Endothelial cell of umbilical vein (primary cell): Measurements from ENCODE around the gene EVX1. TPM values are rescaled to one million over a fixed set of nuclear protein-coding genes. Genes with fewer than 3 reads are reported as not detected.

Source experiments
- BruUV-seq: library from RNA; stranded (reverse); fragments of 400-500 nt; replicated peaks from 2 replicates; lab custom pipeline; 2021; lab: Mats Ljungman, UMichigan
- CTCF ChIA-PET: fragments of 300-600, 350-600 bp; sonication (Branson Sonifier 250); formaldehyde crosslinking; loops from one replicate; lab custom pipeline; 2021; ENCODE audit warnings: antibody characterized with exemption, inconsistent platforms; lab: Charles Lee
- POLR2A ChIA-PET: fragments of 300-600, 350-600 bp; sonication (Branson Sonifier 250); formaldehyde crosslinking; loops from one replicate; lab custom pipeline; 2021; ENCODE audit warnings: antibody characterized with exemption, inconsistent platforms; lab: Charles Lee
- DNase-seq: peaks from one replicate; pipeline ENCODE4 v3.0.0-alpha.2; 2011; ENCODE audit warnings: low read depth, low spot score
- FAIRE-seq: peaks from 2 replicates; lab custom pipeline; 2011; peaks lifted over from hg19 to GRCh38; lab: Jason Lieb, UNC
- H2AFZ ChIP-seq: 2 replicates; pipeline ENCODE4 v1.6.0; 2012; ENCODE audit warnings: low read depth, low read length, control low read depth, inconsistent platforms
- H3K27ac ChIP-seq: 2 replicates; pipeline ENCODE4 v1.5.1; 2011; ENCODE audit warnings: low read depth, mild to moderate bottlenecking, control low read depth, low read length, moderate library complexity; ENCODE audit not compliant: insufficient read depth
- H3K27me3 ChIP-seq, 2 experiments: 2 replicates each; pipeline versions ENCODE4 v1.6.0 to v1.6.1; 2011; ENCODE audit warnings: low read length in 2 of 2, mixed read lengths in 1 of 2; ENCODE audit not compliant: control insufficient read depth in 2 of 2, insufficient read depth in 2 of 2
- H3K36me3 ChIP-seq, 2 experiments: 2 replicates in 1 of 2; 3 replicates in 1 of 2; pipeline ENCODE4 v1.5.1; 2011; ENCODE audit warnings: low read length in 2 of 2, mild to moderate bottlenecking in 1 of 2, moderate library complexity in 1 of 2; ENCODE audit not compliant: control insufficient read depth in 2 of 2, insufficient read depth in 2 of 2; ENCODE audit errors: extremely low read depth in 1 of 2
- H3K4me1 ChIP-seq: 3 replicates; pipeline ENCODE4 v1.5.1; 2011; ENCODE audit warnings: mild to moderate bottlenecking, low read length; ENCODE audit not compliant: control insufficient read depth, insufficient read depth; ENCODE audit errors: extremely low read depth
- H3K4me2 ChIP-seq: 2 replicates; pipeline ENCODE4 v1.6.1; 2011; ENCODE audit warnings: low read length, control low read depth, mixed read lengths; ENCODE audit not compliant: insufficient read depth
- H3K4me3 ChIP-seq, 3 experiments: fragments of 200-600 bp in 1 of 3; sonication (generic), shearing (Covaris generic) in 1 of 3; replicated peaks in 1 of 3; 2 replicates each; pipeline ENCODE4 v1.5.1; 2011 to 2016; ENCODE audit warnings: control low read depth in 3 of 3, low read length in 3 of 3, mild to moderate bottlenecking in 2 of 3, inconsistent platforms in 1 of 3, low read depth in 1 of 3, moderate library complexity in 1 of 3; ENCODE audit not compliant: insufficient read depth in 1 of 3
- H3K79me2 ChIP-seq: 2 replicates; pipeline ENCODE4 v1.6.0; 2012; ENCODE audit warnings: low read length, inconsistent platforms; ENCODE audit not compliant: control insufficient read depth, insufficient read depth
- H3K9ac ChIP-seq: replicated peaks from 2 replicates; pipeline ENCODE3; 2011; ENCODE audit warnings: low read length, control low read depth; ENCODE audit not compliant: insufficient read depth; ENCODE audit errors: extremely low read depth
- H3K9me1 ChIP-seq: replicated peaks from 3 replicates; pipeline ENCODE4 v1.6.0; 2011; ENCODE audit warnings: mild to moderate bottlenecking, low read length; ENCODE audit not compliant: control insufficient read depth, insufficient read depth; ENCODE audit errors: extremely low read depth
- H3K9me3 ChIP-seq: replicated peaks from 2 replicates; pipeline ENCODE4 v1.5.1; 2012; ENCODE audit warnings: low read length, inconsistent platforms; ENCODE audit not compliant: control insufficient read depth, insufficient read depth
- H4K20me1 ChIP-seq: replicated peaks from 2 replicates; pipeline ENCODE3; 2011; ENCODE audit warnings: mild to moderate bottlenecking, low read length; ENCODE audit not compliant: control insufficient read depth, insufficient read depth; ENCODE audit errors: extremely low read depth
- CTCF ChIP-seq, 2 donors: IDR thresholded peaks; 1 replicate in 1 of 2; 2 replicates in 1 of 2; pipeline ENCODE4 v1.5.1; 2011; ENCODE audit warnings: low read length in 2 of 2, mild to moderate bottlenecking in 2 of 2, moderate library complexity in 2 of 2, control low read depth in 1 of 2, inconsistent platforms in 1 of 2, low read depth in 1 of 2; ENCODE audit not compliant: insufficient read depth in 1 of 2; ENCODE audit errors: extremely low read depth in 1 of 2
- EZH2 ChIP-seq: IDR thresholded peaks from 2 replicates; pipeline ENCODE4 v1.6.1; 2012; ENCODE audit warnings: borderline replicate concordance, low read depth, mild to moderate bottlenecking, moderate library complexity, low read length, inconsistent platforms; ENCODE audit not compliant: severe bottlenecking
- FOS ChIP-seq: IDR thresholded peaks from 2 replicates; pipeline ENCODE4 v1.6.1; 2011; ENCODE audit warnings: mild to moderate bottlenecking, low read length, moderate library complexity, borderline replicate concordance; ENCODE audit not compliant: insufficient read depth
- GATA2 ChIP-seq: IDR thresholded peaks from 2 replicates; pipeline ENCODE4 v1.7.0; 2011; ENCODE audit warnings: low read depth, mild to moderate bottlenecking, moderate library complexity, mixed read lengths, low read length; ENCODE audit not compliant: insufficient read length, insufficient read depth
- JUN ChIP-seq: IDR thresholded peaks from 2 replicates; pipeline ENCODE4 v1.6.1; 2011; ENCODE audit warnings: borderline replicate concordance, low read depth; ENCODE audit not compliant: insufficient read length, insufficient read depth
- MYC ChIP-seq: IDR thresholded peaks from one replicate; pipeline ENCODE4 v1.6.1; 2011; ENCODE audit warnings: mild to moderate bottlenecking, low read depth, low read length
- POLR2A ChIP-seq: IDR thresholded peaks from 2 replicates; pipeline ENCODE4 v1.6.1; 2012; ENCODE audit warnings: low read depth, mild to moderate bottlenecking, control low read depth, low read length
- POLR2AphosphoS5 ChIP-seq: IDR thresholded peaks from 2 replicates; pipeline ENCODE4 v1.6.1; 2012; ENCODE audit warnings: low read depth, mild to moderate bottlenecking, control low read depth, low read length, moderate library complexity; ENCODE audit not compliant: insufficient read depth
- dilution Hi-C: fragments of 300-500 bp; cut with MboI; formaldehyde crosslinking; loops from one replicate; pipeline ENCODE4 v1.15.0; 2019; ENCODE audit warnings: low sequenced_read_pairs; ENCODE audit not compliant: extremely low pct_ligation_motif_present
- intact Hi-C: fragments of 100-400 bp; cut with micrococcal nuclease; formaldehyde crosslinking; loops from one replicate; pipeline ENCODE4 v1.10.0; 2022
- polyA plus RNA-seq, 4 experiments: library from polyadenylated mRNA; depleted of rRNA in 3 of 4; stranded (reverse) in 3 of 4; unstranded in 1 of 4; fragments of >200 nt; gene quantifications; 2 replicates each; pipeline versions ENCODE4 v1.2.1 to v1.2.3, GENCODE V29; 2011 to 2012; ENCODE audit warnings: missing spikeins in 1 of 4
- total RNA-seq: library from RNA; stranded (reverse); gene quantifications from 2 replicates; pipeline ENCODE4 v1.2.3, GENCODE V29; 2021
- TF ChIP-seq, protein P1 (sequence below): IDR thresholded peaks from 2 replicates; pipeline ENCODE4 v1.6.1; 2011; ENCODE audit not compliant: insufficient read depth, insufficient read length

EVX1 gene
- total and polyA plus RNA-seq, 2 donors (not counting 3 experiments of a cell fraction or from before 2014, with no cell fraction given) = not detected

- Histone ChIP-seq H2AFZ (no peak overlapping the region), H3K27ac (no peak overlapping the region), H3K27me3 (peaks cover 41 to 60% of the 10 kb centered on the region in 2 experiments), H3K9me3 (no peaks in the 10 kb centered on the region), H3K4me1 (peaks cover 17% of the 10 kb centered on the region), H3K4me2 (no peak overlapping the region), H3K79me2 (no peaks in the 10 kb centered on the region), H3K9me1 (no peaks in the 10 kb centered on the region), H3K36me3 (no peaks in the 10 kb centered on the region), H3K4me3 (no peak overlapping the region), H3K9ac (no peak overlapping the region), H4K20me1 (no peaks in the 10 kb centered on the region)
- DNase-seq (no peak), FAIRE-seq (no peak)
- POLR2A ChIA-PET = no interaction called here
- intact Hi-C loops (no loop called here), dilution Hi-C loops (no loop called here)
- TF ChIP-seq GATA2 = no peak
- TF ChIP-seq MYC = no peak
- TF ChIP-seq POLR2AphosphoS5 = no peak
- no peak for TF ChIP-seq EZH2
- TF ChIP-seq POLR2A = no peak
- TF ChIP-seq, protein P1, sequence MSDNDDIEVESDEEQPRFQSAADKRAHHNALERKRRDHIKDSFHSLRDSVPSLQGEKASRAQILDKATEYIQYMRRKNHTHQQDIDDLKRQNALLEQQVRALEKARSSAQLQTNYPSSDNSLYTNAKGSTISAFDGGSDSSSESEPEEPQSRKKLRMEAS = no peak
- TF ChIP-seq JUN = no peak
- no peak for TF ChIP-seq CTCF (IDR thresholded peaks at IDR 0.05; ENCODE audit: extremely low read depth in 1 of 2, insufficient read depth in 1 of 2, low read depth in 1 of 2, low read length in 2 of 2)
- no peak for TF ChIP-seq FOS
- BruUV-seq = no TSS peak
- CTCF ChIA-PET = interaction anchor here (1.1 to 2.8 kb wide), 6 partner anchors 17 to 900 kb away, joined by 3 to 31 read pairs (median 4); no protein-coding TSS in a partner anchor
These were observed 48.6 kb upstream of the EVX1 start for GRCh38 chr7:27194002-27194352.
